NCI-H2196 (cell line): Measurements from ENCODE around the gene GHRH.
A peak's percentile ranks its signal among the peaks of the same experiment; 100 is the strongest.

Source experiments
- DNase-seq: peaks from one replicate; lab custom pipeline; 2025; ENCODE audit not compliant: unreplicated experiment; lab: John Stamatoyannopoulos, UW

GHRH gene

DNA sequence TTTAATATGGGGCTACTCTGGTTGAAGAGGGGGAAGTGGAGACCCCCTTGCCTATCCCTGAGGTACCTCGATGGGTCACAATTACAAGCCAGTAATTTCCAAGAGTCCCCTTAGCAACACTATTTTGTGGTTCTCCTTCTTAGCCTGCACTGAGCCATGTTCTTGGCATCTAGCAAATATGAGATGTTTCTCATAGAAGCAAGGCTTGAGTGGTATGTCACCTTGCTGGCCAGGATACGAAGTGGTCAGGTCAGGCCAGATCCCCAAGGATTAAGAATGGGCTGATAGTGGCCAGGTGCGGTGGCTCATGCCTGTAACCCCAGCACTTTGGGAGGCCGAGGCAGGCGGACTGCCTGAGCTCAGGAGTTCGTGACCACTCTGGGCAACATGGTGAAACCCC, 2.1 kb upstream of the GHRH start:
- no peak for DNase-seq

DNA sequence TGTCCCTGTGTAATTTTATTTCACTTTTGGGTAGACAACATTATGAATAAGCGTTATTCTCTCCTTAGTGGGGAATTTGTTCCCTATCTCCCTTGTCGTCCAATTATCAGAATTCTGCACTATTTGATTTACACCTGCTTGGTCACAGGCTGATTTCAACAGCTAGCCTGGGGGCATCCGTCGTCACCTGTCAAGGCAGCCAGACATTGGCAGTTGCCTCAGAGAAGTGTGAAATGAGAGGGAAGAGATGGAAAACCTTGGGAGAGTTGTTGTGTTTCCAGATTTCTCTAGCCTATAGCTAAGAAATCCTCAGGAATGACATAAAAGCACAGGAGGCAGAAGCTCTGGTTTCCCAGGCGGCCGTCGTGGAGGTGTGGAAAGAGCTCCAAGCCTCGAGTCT, 891 bp upstream of the GHRH start:
- no peak for DNase-seq

DNA sequence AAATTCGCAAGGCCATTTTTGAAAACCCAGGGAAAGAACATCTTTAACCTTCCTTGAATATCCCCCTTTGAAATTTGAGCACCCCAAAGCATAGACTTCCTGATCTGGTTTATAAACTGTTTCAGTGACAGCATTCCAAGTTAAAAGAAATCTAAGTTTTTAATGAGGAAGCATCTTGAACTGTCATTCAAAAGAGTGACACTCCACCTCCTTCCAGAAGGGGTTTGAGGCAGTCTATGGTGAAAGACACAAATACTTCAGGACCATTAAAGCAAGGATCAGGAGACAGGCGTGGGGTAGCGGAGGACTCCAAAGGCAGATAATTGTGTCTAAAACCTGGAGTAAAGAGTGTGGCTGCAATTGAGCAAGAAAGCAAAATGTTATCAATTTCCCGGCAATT, 691 bp downstream of the GHRH start:
- no peak for DNase-seq

DNA sequence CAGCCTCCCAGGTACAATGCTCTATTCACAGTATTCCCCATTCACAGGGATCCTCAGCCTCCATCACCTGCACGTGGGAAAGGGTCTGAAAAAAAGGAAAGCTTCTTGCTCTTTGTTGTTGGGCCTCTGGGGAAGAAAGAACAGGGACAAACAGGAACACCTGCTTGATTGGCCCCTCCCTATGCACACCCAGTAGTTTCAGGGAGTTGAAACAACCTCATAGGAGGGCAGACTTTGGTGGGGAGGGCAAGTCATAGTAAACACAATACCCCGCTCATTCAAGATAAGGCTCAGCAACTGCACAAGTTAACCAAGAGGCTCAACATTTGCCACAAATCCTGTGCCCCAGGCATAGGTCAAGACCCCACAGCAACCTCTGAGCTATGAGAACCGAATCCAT, 1.7 kb downstream of the GHRH start:
- no peak for DNase-seq

DNA sequence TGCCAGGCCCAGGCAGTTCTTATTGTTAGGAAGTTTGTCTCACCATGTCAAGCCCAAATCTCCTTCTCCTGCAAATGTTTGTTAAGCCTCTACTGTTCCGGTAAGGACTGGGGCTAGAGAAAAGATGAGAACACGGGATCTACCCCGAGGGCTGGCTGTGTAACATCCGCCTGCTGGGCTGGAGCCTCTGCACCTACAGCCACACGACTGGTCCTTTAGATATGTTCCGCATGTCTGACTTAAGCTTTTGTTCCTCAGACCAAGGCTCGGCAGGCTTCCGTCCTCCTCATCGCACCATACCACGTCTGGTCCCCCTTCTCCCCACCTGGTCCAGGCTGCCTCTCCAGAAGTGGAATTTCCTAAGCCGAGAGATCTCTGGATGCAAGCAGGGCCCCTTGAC, 2.6 kb downstream of the GHRH start:
- no peak for DNase-seq

DNA sequence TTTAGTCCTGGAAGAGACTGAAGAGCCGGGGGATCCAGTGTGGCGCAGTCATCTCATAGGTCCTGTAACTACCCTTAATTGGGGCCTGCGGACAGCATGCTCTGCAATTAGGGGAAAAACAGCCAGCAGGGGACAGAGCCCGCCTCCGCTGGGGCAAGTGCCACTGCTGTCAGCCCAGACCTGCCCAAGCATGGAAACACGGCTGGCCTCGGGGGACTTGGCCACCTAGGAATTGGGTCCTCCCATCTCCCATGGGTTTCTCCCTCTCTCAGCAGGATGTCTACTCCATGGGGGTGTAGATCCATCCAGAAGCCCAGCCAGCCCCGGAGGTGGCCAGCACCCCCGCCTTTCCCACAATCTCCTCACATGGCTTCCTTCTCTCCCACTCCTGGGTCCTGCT, 3.6 kb downstream of the GHRH start:
- DNase-seq = no peak

DNA sequence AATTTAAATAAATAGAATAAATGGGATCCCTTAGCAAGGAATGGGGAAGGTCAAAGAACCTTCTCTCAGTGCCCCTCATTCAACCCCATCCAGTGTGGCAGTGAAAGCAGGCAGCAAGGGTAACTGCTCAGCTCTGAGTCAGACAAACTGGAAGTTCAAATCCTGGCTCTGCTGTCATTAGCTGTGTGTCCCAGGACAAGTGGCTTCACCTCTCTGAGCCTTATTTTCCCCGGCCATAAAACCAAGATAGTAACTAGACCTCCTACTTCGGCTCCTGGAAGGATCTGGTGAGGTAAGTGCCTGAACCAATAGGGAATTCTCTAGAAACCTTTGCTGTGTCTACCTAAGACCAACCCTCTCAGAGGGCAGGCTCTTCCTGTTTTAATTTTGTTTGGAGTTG, 4.1 kb downstream of the GHRH start:
- no peak for DNase-seq

DNA sequence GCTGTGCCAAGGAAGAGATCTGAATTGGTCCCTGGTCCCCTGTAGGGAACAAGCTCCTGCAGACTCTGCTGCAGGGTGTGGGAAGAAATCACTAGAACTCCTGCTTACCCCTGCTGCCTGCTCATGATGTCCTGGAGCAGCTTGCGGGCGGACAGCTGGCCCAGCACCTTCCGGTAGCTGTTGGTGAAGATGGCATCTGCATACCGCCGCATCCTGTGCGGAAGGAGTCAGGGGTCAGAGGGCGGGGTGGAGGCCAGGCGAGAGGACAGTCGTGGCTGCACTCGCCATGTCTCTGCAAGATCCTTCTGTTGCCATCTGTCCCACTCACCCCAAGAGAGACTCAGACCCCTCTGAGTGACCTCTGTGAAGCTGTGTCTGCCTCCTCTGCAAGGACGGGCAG, 5.3 kb downstream of the GHRH start:
- DNase-seq = no peak

DNA sequence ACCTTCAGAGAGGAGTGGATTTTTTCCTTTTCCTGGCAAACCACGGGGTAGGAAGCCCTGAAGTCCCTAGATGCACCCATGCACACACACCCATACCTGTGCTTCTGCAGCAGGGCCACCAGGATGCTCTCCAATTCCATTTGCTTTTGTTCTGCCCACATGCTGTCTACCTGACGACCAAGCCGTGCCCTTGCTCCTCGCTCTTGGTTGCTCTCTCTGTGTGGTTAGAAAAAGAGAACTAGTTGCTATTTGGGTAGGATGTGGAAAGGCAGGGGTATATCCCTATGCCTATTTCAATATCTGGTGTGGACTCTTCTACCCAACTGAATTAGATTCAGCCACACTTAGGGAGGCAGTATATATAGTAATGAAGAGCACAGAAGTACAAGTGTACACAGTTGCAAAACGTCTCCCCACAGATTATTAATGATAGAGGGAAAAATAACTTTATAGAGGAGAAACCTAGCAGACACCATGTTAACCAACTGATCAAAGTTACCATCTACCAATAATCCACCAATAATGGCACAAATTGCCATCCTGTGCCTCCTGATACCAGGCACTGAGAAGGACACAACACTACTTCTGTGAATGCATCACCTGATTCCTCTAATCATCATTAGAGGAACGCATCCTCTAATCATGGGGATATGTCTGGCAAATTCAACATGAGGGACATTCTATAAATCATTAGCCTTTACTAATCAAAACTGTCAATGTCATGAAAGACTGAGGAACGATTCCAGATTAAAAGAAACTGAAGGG, 7.3 kb downstream of the GHRH start:
- no peak for DNase-seq

DNA sequence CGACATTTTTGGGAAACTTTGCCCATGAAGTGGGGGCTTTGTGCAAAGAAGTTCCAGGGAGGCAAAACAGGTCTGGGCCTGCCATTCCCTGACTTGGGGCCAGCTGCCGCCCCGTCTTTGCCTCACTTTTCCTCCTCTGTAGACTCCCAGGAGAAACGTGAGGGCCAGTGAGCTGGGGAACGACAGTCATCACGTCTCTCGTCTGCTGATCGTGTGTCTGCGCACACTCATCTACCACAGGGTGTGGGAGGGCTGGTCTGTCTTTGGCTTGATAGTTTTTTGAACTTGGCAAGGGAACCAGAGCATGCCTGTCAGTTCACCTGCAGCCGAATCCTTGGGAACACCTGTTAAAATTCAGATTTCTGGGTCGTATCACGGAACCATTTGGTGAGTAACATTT, 8.5 kb downstream of the GHRH start:
- DNase-seq = no peak

DNA sequence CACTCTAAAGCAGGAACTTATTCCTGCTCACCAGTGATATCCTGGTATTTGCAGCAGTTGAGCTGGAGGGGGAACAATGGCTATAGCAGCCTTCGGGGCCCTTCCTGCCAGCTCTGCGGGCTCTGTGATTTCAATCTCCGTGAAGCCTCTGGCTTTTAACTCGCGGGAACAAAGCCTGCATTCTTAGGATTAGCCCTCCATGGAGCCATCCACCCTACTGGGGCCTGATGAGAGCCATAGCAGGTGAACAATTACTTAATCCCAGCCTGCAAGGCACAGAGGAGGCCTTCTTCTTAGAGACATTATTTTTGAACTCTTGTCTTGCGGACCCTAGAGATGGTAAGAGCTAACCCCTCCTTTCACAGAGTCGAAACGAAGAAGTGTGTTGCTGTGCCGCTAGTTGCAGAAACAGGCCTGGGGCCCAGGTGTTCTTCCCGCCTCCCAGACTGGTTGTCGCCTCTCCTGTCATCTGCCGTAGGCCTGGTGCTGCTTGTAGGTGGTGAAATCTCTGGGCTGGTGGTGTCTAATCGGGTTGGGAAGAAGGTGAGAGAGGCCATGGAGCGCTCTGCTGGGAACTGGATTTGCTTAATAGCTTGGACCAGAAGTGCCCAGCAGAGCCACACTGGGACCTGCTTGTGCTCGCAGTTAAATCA, 9.7 kb downstream of the GHRH start:
- DNase-seq = no peak

DNA sequence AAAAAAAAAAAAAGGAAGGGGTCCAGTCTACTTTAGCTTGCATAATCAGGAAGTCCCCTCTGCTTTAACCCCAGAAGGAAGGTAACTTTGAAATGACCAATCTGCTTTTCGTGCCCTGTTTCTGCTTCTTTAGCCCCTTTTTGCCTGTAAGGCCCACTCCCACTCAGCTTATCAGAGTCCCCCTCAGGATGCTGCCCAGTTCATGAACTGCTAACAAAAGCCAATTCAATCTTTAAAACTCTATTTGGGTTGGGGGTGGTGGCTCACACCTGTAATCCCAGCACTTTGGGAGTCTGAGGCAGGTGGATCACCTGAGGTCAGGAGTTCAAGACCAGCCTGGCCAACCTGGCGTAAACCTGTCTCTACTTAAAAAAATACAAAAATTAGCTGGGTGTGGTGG, 12.3 kb downstream of the GHRH start:
- no peak for DNase-seq

DNA sequence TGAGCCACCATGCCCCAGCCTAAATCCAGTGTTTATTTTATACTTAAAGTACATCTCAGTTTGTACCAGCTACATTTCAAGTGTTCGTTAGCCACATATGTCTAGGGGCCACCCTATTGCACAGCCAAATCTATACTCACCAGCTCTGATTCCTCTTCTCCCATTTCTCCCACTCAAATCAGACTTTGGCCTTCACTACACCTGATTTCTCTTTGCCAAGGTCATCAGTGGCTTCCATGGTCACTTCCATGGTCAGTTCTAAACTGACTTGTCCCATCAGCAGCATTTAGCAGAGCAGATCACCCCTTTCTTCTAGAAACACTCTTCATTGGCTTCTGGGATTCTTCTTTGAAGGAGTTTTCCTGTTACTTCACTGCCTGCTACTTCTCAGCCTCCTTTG, 14.1 kb downstream of the GHRH start:
- DNase-seq = no peak

DNA sequence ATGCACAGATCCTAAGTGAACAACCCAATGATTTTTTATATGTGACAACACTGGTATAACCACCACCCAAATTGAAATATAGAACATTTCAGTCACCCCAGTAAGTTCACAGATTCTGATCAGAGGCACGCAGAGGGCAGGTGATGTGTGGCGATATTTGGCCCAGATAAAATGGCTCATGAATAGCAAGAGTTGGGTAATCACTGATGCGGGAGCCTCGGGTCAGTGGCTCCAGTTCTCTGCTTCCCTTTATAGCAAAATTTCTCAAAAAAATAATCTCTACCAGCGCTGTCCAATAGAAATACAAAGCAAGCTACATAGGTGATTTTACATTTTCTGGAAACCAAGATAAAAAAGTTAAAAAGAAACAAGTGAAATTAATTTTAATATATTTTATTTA, 14.9 kb downstream of the GHRH start:
- DNase-seq = no peak

DNA sequence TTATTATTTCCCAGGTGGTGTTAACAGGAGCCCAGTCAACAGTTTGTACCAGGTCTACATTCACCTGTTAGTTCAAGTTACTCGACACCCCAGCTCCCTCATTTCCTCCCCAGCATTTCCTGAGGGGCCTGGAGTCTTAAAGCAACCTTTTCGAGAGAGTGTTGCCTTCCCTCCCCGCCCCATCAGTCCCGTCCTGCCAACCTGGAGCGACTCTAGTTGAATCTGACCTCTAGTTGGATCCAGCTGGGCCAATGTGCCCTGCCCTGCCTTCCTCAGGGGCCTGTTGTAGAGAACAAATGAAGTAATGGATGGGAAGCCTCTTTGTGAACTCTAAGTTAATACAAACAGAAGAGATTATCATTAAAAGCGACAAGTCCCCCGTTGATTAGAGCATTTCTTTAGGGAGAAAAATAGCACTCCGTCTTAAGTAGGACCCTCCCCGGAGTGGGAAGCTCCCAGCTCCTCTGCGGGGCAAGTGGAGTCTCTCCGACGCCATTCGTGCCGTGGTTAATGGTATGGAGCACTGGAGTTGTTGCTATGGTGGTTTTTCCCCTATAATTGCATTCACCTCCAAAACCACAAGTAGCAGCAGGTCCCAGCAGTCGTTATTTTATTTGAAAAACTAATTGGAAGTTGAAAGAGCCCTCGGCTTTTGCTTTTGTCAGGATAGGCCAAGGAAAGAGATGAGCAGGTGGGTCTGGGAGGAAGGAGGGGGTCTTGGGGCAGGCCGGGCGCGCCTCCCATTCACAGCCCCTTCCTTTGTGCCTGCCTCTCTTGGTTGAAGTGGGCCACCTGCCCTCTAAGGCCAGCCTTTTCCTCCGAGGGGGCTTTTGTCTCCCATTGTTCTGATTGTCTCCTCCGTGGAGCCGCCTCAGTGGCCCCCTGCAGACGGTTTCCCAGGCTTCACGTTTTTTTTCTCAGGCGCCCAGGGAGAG, 16.1 kb downstream of the GHRH start:
- no peak for DNase-seq

DNA sequence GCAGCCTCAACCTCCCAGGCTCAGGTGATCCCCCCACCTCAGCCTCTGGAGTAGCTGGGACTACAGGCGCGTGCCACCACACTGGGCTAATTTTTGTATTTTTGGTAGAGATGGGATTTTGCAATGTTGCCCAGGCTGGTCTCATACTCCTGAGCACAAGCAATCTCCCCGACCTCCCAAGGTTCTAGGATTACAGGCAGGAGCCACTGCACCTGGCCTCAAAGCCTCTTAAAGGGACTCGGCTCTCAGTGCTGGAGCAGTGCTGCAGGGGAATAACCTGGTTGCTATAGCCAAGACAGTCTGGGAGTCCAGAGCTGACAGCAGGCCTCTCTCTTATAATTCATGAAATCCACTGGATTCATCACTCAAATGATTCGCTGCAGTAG, 17.0 kb downstream of the GHRH start:
- DNase-seq = peak; percentile 11

DNA sequence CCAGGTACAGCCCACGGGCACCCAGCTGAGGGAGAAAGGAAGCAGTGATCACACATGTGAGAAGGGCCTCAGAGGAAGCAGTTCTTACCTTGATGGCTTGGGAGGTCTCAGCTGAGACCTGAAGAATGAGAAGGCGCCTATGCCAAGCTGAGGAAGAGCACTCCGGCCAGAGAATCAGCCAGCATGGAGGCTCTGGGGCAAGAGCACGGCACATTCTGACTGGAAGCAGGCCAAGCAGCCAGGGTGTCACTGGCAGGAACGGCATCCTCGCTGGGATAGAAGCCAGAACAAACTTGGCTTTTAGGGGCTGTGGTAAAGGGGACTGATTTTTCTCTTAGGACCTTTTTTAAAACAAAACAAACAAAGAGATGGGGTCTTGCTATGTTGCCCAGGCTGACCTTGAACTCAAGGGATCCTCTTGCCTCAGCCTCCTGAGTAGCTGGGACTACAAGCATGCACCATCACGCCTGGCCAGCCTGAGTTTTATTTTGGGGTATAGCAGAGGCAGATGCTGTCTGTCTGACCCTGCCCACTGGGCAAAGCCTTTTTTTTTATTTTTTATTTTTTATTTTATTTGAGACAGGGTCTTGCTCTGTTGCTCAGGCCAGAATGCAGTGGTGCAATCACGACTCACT, 17.6 kb downstream of the GHRH start:
- DNase-seq = peak; percentile 43

DNA sequence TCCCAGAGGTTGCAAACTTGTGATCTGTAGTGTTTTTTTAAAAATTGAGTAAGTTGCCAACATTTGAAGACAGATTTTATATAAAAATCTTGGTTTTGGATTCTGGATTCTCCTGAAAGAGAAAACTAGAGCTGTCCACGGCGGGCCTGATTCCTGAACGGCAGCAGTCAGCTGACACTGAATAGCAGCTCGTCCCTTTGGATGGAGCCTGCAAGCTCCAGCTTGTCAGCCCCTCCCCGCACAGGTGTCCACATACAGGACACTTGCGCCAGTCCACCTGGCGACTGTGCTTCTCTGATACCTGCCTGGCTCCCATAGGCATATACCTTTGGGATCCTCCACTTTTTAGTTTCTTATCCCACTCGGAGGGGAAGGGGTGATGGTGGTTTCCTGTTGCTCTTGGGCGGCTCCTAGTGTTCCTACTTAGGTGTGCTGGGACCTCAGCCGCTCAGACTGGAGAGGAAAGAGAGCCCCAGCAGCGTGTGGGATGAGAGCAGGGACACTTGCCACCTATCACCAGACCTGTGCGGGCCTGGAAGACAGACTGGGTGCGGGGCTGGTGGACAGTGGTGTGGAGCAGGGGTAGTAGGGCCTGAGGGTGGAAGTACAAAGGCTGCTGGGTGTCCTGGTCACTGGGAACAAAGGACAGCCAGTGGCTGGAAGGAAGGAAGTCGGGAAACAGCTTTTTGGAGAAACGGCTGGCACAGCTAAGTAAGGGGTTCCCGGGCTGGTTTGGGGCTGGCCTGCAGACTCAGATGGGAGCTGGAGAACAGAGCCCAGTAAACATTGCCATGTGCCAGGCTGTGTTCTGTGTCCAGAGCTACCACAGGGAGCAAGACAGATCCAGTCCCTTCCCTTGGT, 18.3 kb downstream of the GHRH start:
- DNase-seq = no peak

DNA sequence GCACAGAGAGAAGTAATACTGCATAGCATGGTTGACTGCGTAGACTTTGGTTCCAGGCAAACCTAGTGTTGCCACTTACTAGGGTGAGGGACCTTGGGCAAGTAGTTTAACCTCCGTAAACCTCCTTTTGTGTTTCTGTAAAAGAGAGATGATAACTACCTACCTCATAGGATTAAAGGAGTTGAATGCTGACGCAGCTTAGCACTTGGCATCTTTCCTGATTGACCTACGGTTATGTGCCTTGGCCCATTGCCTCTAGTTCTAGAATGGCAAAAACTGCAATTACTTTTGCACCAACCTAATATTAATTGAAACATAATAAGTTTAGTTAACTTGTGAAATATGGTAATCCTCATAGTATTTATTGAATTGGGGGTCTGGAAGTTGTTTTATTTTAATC, 19.1 kb downstream of the GHRH start:
- no peak for DNase-seq

DNA sequence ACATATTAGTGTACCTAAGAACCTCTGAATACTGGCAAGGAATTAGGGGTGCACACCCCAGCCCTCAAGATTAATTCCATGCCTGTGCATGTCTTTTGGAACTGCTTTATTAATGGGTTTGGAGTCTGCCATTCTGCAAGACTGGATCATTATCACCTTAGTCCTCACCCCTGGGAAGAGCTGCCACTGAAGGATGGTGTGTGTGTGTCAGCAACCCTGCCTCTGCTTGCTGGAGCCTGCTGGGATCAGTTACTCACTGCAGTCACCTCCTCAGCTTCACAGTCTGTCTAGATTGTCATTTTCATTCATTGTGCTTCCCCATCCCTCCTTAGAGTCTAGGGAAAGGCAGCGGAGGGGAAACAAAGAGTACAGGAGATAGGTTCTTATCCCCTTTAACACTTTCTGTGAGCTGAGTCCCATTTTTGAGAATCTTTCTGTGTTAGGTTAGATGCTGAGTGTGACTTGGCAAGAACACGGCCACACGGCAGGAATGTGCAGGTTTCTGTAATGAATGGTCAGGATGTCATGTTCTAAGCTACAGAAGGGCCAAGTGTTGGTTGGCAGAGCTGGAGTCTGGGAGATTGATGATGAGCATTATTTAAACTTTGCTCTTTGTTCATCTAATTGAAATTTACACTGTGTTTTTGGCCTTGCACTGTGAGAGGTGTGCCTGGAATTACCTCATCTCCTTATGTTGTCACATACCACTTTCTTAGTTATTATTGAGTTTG, 21.1 kb downstream of the GHRH start:
- no peak for DNase-seq
